SJSA1 (cell line): ENCODE results near the gene TMIGD1. TPM values are rescaled to one million over a fixed set of nuclear protein-coding genes. Genes with fewer than 3 reads are reported as not detected.

Source experiments
- DNase-seq, 2 experiments: peaks; one replicate each; pipeline ENCODE4 v3.0.0-alpha.2; 2015 to 2020; ENCODE audit warnings: low spot score in 2 of 2, low read depth in 1 of 2
- H3K27ac ChIP-seq: fragments of 250-450 bp; sonication (Bioruptor Pico); 2 replicates; pipeline ENCODE4 v1.5.1; 2020; ENCODE audit warnings: mild to moderate bottlenecking, moderate library complexity
- H3K27me3 ChIP-seq: fragments of 250-450 bp; sonication (Bioruptor Pico); replicated peaks from 2 replicates; pipeline ENCODE4 v1.5.1; 2020; ENCODE audit warnings: mild to moderate bottlenecking, moderate library complexity
- H3K36me3 ChIP-seq: fragments of 250-450 bp; sonication (Bioruptor Pico); 2 replicates; pipeline ENCODE4 v1.5.1; 2020; ENCODE audit warnings: mild to moderate bottlenecking
- H3K4me1 ChIP-seq: fragments of 250-450 bp; sonication (Bioruptor Pico); replicated peaks from 2 replicates; pipeline ENCODE4 v1.6.1; 2021; ENCODE audit warnings: mild to moderate bottlenecking
- H3K4me3 ChIP-seq: fragments of 250-450 bp; sonication (Bioruptor Pico); 2 replicates; pipeline ENCODE4 v1.5.1; 2020; ENCODE audit warnings: mild to moderate bottlenecking
- H3K9me3 ChIP-seq: fragments of 250-450 bp; sonication (Bioruptor Pico); replicated peaks from 2 replicates; pipeline ENCODE4 v1.5.1; 2020; ENCODE audit warnings: mild to moderate bottlenecking
- total RNA-seq: library from RNA; depleted of rRNA; stranded (reverse); fragments of >200 nt; shearing (Covaris generic); gene quantifications from 2 replicates; pipeline ENCODE4 v1.2.3, GENCODE V29; 2014; rRNA removed

Gene TMIGD1, protein sequence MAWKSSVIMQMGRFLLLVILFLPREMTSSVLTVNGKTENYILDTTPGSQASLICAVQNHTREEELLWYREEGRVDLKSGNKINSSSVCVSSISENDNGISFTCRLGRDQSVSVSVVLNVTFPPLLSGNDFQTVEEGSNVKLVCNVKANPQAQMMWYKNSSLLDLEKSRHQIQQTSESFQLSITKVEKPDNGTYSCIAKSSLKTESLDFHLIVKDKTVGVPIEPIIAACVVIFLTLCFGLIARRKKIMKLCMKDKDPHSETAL
- total RNA-seq, result not detected in 2 replicates

DNA sequence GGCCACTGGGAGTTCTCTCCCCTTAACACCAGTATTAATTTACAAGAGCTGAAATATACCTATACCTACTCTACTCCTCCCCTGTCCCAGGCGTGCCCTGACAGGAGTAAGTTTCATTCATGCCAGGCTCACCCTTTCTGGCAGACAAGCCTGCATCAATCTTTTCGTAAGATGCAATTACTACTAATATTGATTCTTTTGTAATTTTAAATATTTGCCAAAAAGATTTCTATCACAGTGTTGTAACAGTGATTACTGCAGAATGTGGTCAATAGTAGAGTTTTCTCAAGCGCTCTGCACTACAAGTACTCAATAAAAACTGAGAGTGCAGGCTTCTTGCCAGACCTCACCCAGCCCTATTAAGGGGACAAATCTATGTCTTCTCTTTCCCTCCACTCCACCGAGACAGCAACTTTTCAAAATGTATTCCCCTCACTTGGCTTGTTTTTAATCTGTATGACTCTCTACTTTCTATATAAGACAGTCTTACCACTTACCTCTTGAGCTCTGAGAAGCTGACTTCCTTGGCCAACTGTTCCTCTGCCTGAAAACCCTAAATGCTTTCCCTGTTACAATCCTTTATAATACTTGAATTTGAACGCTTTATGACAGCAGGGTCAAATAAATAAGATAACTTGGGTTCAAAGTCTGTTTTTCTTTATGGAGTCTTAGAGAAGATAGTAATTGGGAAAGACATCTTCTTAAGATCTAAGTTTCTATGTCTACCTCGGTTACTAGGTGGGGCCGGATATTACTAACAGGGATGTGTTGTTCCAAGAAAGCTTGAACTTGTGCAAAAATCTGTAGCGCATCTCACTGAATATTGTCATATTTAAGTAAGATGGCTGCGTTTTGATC, at the start of gene TMIGD1:
TMIGD1 (minus strand) TSS at position 555 of the 858 bp plus-strand sequence. CDS start 1,924 bp downstream, outside the sequence.
- Histone ChIP-seq H3K9me3 (no peaks in the 10 kb centered on the region), H3K27me3 (no peaks in the 10 kb centered on the region), H3K36me3 (no peaks in the 10 kb centered on the region), H3K27ac (no peak within 1 kb of the TSS), H3K4me3 (no peak within 1 kb of the TSS), H3K4me1 (peaks cover 25% of the 10 kb centered on the region)
- no peak for DNase-seq

DNA sequence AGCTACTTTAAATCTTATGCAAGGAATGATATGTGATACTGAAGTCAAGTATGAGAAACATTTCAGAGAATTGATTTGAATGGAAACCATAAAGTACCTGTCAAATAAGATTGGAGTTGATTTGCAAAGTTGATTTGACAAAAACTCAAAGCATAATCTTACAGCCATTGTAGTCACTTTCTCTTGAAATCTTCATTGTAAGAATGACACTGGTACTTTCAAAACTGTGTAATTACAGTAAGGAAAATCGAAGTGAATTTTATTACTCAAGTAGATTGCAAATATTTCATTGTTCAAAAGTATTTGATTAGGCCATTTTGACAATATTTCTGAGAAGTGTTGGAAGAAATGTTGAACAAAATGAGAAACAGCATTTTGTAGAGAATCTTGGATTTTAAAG, 48.5 kb upstream of the TMIGD1 start:
- Histone ChIP-seq H3K4me3 (no peak overlapping the region), H3K27me3 (no peaks in the 10 kb centered on the region), H3K4me1 (peaks cover 17% of the 10 kb centered on the region), H3K36me3 (peaks cover 19% of the 10 kb centered on the region), H3K9me3 (no peaks in the 10 kb centered on the region; the same call in 1 of the 2 replicates), H3K27ac (no peak overlapping the region)
- no peak for DNase-seq

DNA sequence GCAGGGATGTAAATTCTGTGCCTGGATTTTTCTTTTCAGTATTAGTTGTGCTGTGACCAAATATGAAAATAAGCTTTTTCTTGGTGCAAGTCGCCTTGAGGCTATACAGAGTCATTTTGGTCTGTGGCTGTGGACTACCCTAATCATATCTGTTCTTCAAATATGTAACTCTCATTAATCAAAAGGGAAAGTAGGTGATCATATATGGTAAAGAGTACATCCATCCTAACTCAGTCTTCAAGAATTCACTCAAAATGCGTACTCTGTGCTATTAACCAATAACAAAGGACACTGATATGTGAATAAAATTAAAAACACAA, 47.4 kb upstream of the TMIGD1 start:
- H3K27ac ChIP-seq, result no peak overlapping the region
- H3K36me3 ChIP-seq, result peaks cover 14% of the 10 kb centered on the region
- no peaks in the 10 kb centered on the region for H3K27me3 ChIP-seq
- H3K4me3 ChIP-seq, result no peak overlapping the region
- no peaks in the 10 kb centered on the region; the same call in 1 of the 2 replicates for H3K9me3 ChIP-seq
- H3K4me1 ChIP-seq, result peaks cover 28% of the 10 kb centered on the region
- no peak for DNase-seq

DNA sequence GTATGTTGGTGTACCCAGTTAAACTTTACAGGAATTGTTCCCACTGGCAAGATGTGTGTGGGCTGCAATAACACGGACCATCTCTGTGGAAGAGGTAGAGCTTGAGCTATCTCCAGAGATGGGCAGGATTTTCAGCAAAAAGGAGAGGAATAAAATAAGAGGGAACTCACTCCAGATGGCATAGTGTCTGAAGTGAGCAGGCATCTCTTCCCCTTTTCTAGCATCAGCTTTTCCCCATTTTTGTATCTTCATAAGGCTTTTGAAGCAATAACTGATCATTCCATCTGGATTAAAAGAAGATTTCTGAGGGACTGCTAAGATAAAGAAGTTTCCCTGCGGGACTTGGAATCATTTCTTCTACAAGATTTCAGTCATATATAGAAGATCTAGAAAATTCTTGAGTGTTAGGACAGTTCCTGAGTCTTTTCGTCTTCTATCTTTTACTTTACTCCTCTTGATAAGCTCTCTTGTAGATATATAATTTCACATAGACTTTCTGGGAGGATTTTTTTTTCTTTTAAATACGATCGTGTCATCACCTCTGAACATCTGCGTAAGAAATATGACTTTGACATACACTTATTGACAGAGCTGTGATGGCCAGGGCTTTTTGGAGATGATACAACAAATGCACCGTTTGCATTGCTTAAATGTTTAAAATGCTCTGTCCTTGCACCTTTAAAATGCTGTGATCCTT, 46.9 kb upstream of the TMIGD1 start:
- no peak overlapping the region; the same call in 1 of the 2 replicates for H3K4me3 ChIP-seq
- H3K27me3 ChIP-seq, result no peaks in the 10 kb centered on the region
- H3K9me3 ChIP-seq, result no peaks in the 10 kb centered on the region; the same call in 1 of the 2 replicates
- no peak overlapping the region for H3K27ac ChIP-seq
- peaks cover 29% of the 10 kb centered on the region for H3K4me1 ChIP-seq
- no peak for DNase-seq
- H3K36me3 ChIP-seq, result peaks cover 13% of the 10 kb centered on the region

DNA sequence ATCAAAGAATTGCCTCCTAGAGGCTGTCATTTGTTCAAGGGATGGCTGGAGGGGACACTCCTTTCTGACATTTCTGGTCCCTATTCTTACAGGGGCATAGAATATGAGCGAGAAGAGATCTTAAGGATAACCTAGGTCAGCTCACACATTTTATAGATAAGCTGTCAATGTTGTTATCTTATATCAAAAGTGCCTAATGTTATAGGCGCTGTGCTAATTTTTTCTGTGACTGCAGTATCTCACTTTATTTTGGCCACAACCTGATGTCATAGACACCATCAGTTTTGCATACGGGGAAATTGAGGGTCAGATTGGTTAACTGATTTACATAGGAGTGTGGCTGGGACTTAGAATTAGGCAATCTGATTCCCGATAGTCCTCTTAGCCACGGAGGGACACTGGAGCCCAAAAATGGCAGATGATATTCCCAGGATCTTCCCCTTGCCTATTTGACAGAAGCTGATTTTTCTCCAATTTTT, 46.1 kb upstream of the TMIGD1 start:
- H3K27ac ChIP-seq, result no peak overlapping the region

DNA sequence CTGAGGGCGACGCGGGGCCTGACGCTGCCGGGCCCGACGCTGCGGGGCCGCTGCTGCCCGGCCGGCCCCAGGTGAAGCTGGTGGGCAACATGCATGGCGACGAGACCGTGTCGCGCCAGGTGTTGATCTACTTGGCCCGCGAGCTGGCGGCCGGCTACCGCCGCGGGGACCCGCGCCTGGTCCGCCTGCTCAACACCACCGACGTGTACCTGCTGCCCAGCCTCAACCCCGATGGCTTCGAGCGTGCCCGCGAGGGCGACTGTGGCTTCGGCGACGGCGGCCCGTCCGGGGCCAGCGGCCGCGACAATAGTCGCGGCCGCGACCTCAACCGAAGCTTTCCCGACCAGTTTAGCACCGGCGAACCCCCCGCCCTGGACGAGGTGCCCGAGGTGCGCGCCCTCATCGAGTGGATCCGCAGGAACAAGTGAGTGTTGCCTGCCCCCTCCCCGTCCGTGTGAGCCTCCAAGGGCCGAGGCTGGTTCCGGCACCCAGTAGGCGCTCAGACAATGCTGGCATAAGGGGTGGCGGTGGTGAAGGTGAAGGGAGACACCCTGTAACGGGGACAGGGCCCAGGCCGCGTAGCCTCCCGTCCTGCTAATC, 45.5 kb upstream of the TMIGD1 start:
- H3K4me1 ChIP-seq, result peaks cover 29% of the 10 kb centered on the region
- peak in 1 of 2 experiments; percentile 24 for DNase-seq

More for the DNA sequence above, 46.1 kb upstream of the TMIGD1 start:
- Histone ChIP-seq H3K27me3 (no peaks in the 10 kb centered on the region), H3K4me3 (peak overlapping the region; percentile 89), H3K4me1 (peaks cover 29% of the 10 kb centered on the region), H3K36me3 (peaks cover 6% of the 10 kb centered on the region), H3K9me3 (no peaks in the 10 kb centered on the region; the same call in 1 of the 2 replicates)
- no peak for DNase-seq

DNA sequence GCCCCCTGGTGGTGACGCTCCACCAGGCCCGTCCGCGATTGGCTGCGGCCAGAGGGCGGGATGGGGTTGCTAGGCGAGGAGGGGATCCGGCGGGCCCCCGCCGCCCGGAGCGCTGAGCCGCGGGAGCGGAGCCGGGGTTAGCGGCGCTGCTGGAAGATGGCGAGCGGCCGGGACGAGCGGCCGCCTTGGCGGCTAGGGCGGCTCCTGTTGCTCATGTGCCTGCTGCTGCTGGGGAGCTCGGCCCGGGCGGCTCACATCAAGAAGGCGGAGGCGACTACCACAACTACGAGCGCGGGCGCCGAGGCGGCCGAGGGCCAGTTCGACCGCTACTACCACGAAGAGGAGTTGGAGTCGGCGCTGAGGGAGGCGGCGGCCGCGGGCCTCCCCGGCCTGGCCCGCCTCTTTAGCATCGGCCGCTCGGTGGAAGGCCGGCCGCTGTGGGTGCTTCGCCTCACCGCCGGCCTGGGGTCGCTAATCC, 45.0 kb upstream of the TMIGD1 start, which contains the start of gene CPD:
CPD (plus strand) TSS at position 103 of the 478 bp plus-strand sequence; CDS start at position 157, 54 bp downstream.
- no peaks in the 10 kb centered on the region for H3K9me3 ChIP-seq
- H3K36me3 ChIP-seq, result peaks cover 5% of the 10 kb centered on the region
- peak within 1 kb of the TSS; percentile 89 for H3K4me3 ChIP-seq
- no peak within 1 kb of the TSS; the same call in 1 of the 2 replicates for H3K27ac ChIP-seq
- no peaks in the 10 kb centered on the region for H3K27me3 ChIP-seq
- peaks cover 29% of the 10 kb centered on the region for H3K4me1 ChIP-seq
- peak; percentile 95 to 96 for DNase-seq

More for the DNA sequence above, 45.5 kb upstream of the TMIGD1 start:
- Histone ChIP-seq H3K9me3 (no peaks in the 10 kb centered on the region), H3K36me3 (peaks cover 5% of the 10 kb centered on the region), H3K27me3 (no peaks in the 10 kb centered on the region), H3K27ac (no peak overlapping the region; the same call in 1 of the 2 replicates), H3K4me3 (peak overlapping the region; percentile 89)

DNA sequence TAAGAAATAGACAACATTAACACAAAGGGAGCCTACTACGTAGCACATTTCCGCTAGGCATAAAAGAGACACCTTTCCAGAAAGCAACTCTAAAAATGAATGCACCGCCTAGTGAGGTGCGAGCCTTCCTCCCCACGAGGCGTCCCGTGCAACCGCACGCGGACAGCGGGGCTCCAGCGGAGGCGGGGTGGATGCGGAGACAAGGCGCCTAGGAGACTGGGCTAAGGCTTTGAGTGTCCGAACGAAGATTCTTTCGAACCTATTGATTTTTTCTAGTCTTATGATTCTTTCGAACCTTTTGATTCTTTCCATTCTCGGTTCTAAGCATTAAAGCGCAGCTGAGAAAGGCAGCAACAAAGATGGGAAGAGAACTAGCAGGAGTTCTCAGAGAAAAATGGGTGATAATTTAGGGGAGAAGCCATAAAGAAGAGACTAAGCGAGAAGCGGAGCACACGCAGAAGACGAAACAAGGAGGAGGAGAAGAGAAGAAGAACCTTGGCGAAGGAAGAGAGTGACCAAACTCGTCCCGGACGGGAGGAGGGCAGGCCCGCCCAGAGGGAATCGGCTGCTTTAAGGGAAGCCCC, 44.5 kb upstream of the TMIGD1 start:
- Histone ChIP-seq H3K27me3 (no peaks in the 10 kb centered on the region), H3K4me3 (peak overlapping the region; percentile 89), H3K4me1 (peaks cover 29% of the 10 kb centered on the region), H3K27ac (no peak overlapping the region), H3K36me3 (peaks cover 5% of the 10 kb centered on the region), H3K9me3 (no peaks in the 10 kb centered on the region)
- DNase-seq, result no peak

DNA sequence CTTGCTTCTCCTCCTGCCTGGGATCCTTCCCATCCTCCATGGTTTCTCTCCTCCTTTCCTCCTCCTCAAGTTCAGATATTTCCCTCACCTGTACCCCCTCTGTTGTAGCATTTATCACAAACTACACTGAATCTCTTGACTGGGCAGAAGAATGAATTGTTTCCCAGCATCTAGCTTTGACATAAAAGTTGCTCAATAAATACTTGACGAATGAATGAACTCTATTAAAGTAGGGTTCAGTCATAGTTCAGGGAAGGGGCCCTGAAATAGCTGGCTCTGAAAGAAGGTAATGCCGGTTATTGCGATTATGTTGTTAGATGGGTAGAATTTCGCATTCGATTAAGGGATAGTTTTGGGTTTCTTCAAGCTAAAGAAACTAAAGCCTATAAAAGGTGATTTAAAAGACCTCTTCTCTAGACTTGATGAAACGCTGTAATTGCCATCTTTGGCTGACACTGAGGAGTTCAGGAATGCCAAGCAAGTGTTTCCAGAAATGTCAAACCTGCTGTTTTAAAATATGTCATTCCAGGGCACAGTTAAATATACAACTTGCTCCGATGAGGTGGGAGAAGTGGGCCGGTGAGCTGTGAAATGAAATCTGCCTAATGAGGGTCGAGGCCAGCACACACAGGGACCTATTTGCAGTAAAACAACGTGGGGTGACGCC, 43.9 kb upstream of the TMIGD1 start:
- H3K9me3 ChIP-seq, result no peaks in the 10 kb centered on the region
- no peak overlapping the region for H3K27ac ChIP-seq
- H3K4me3 ChIP-seq, result no peak overlapping the region
- no peaks in the 10 kb centered on the region for H3K27me3 ChIP-seq
- DNase-seq, result no peak
- H3K36me3 ChIP-seq, result peaks cover 5% of the 10 kb centered on the region
- H3K4me1 ChIP-seq, result peaks cover 29% of the 10 kb centered on the region

DNA sequence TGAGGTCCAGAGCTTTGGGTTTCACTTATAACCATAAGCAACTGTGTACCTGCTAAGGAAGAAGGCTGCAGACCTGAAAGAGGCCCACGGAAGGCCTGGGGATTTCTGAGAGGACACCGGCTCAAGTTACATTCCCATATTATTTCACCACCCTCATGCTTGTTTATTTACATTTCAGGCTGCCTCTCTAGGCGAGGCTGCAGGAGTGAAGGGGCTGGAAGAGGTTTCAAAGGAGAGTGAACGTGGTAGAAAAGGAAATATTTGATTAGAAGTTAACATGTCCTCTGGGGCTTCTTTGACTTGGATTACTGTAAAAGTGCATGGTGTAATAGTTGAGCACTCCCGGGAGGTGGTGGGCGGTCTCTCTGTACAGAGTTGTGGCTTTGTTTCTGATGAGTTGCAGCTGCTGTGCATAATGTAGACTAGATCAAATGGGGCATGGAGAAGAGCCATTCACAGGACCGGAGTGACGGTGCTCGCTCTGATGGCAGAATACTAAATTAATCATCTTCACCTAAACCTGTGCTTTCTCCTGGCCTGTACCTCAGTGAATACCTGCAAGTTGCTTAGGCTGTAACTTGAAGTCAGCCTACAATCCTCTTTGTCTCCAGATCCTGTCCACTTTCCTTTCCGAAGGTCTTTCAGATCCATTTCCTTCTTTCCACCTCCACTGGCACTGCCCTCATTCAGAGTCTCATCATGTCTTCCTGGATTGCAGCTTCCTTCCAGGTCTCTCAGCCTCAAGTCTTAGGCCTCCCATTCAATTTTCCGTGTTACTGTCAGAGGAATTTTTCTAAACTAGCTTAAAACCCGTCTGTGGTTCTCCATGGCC, 43.0 kb upstream of the TMIGD1 start:
- DNase-seq, result peak in 1 of 2 experiments; percentile 51
- Histone ChIP-seq H3K27ac (no peak overlapping the region), H3K27me3 (no peaks in the 10 kb centered on the region), H3K4me3 (no peak overlapping the region), H3K4me1 (peaks cover 29% of the 10 kb centered on the region), H3K36me3 (peaks cover 5% of the 10 kb centered on the region), H3K9me3 (no peaks in the 10 kb centered on the region)

DNA sequence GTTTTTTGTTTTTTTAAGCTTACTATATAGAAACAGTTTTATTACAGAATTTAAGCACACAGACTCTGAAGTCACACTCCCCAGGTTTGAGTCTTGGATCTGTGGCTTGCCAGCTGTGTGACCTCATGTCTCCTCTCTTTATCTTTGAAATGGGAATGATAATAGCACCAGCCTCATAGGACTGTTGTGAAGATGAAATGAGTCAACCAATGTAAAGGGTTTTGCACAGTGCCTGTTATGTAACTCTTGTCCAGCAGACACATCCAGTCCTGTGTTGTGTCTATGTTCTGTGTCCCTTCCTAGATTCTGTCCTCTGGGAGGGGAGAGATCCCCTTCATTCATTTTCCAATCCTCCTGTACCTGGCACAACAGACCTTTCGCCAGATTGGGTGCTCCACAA, 41.8 kb upstream of the TMIGD1 start:
- Histone ChIP-seq H3K27ac (no peak overlapping the region), H3K9me3 (no peaks in the 10 kb centered on the region), H3K4me3 (no peak overlapping the region), H3K27me3 (no peaks in the 10 kb centered on the region), H3K4me1 (peaks cover 28% of the 10 kb centered on the region), H3K36me3 (peaks cover 5% of the 10 kb centered on the region)
- no peak for DNase-seq

DNA sequence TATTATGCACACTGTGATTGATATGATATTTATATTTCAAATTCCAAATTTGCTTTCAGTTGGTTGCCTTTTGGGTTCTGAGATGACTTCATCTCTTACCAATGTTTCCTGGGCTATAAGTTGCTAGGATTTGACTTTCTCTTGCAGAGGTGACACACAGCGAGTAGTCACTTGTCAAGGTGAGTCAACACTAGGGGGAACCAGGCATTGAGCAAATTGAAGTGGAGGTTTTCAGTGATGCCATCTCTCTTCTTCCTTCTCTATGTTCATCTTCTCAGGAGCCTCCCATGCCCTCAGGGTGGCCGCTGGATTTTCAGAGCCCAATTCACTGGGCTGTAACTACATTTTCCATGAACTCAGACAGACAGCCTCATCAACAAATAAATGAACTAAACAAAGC, 38.9 kb upstream of the TMIGD1 start:
- no peak for DNase-seq
- H3K4me3 ChIP-seq, result no peak overlapping the region
- H3K27me3 ChIP-seq, result no peaks in the 10 kb centered on the region
- H3K27ac ChIP-seq, result no peak overlapping the region
- H3K4me1 ChIP-seq, result peaks cover 12% of the 10 kb centered on the region
- no peaks in the 10 kb centered on the region for H3K36me3 ChIP-seq
- no peaks in the 10 kb centered on the region for H3K9me3 ChIP-seq
